ENCODE results near the gene DTNBP1. TPM values are rescaled to one million over a fixed set of nuclear protein-coding genes. Genes with fewer than 3 reads are reported as not detected.

DTNBP1 gene
- total RNA-seq, 1 experiment from 2014 or later, result 20.7 TPM

- Histone ChIP-seq H3K4me1 (no peaks in the 10 kb centered on the region), H3K36me3 (ENCODE audit: control insufficient read depth, insufficient read depth, low read length) (no peaks in the 10 kb centered on the region), H3K4me3 (ENCODE audit: low read depth, low read length) (no peak overlapping the region), H3K27me3 (replicated peaks; ENCODE audit: control insufficient read depth, insufficient read depth, low read length) (no peaks in the 10 kb centered on the region), H3K9me3 (no peaks in the 10 kb centered on the region)
- no peaks in the 10 kb centered on the region for H3K9me3 Mint-ChIP-seq (ENCODE audit: unreplicated experiment)
- ChIA-PET POLR2A (no interaction called here), CTCF (no interaction called here)
- H3K27me3 Mint-ChIP-seq (ENCODE audit: insufficient read depth, unreplicated experiment), result no peaks in the 10 kb centered on the region
- BruUV-seq (replicated peaks), result no TSS peak
- no peaks in the 10 kb centered on the region for H3K36me3 Mint-ChIP-seq (ENCODE audit: insufficient read depth, unreplicated experiment)
- peaks cover 21% of the 10 kb centered on the region for H3K4me1 Mint-ChIP-seq (ENCODE audit: low read depth, unreplicated experiment)
- no peak for DNase-seq
- H3K4me3 Mint-ChIP-seq (ENCODE audit: unreplicated experiment), result no peak overlapping the region
- TF ChIP-seq, protein P1, sequence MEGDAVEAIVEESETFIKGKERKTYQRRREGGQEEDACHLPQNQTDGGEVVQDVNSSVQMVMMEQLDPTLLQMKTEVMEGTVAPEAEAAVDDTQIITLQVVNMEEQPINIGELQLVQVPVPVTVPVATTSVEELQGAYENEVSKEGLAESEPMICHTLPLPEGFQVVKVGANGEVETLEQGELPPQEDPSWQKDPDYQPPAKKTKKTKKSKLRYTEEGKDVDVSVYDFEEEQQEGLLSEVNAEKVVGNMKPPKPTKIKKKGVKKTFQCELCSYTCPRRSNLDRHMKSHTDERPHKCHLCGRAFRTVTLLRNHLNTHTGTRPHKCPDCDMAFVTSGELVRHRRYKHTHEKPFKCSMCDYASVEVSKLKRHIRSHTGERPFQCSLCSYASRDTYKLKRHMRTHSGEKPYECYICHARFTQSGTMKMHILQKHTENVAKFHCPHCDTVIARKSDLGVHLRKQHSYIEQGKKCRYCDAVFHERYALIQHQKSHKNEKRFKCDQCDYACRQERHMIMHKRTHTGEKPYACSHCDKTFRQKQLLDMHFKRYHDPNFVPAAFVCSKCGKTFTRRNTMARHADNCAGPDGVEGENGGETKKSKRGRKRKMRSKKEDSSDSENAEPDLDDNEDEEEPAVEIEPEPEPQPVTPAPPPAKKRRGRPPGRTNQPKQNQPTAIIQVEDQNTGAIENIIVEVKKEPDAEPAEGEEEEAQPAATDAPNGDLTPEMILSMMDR (IDR thresholded peaks at IDR 0.05; ENCODE audit: insufficient read depth in 1 of 2, low read depth in 1 of 2, low read length in 1 of 2, severe bottlenecking in 1 of 2, unreplicated experiment in 1 of 2), result no peak
- intact Hi-C loops (cut with micrococcal nuclease; ENCODE audit: unreplicated experiment), result no loop called here
- no peak overlapping the region for H3K27ac Mint-ChIP-seq (ENCODE audit: unreplicated experiment)
These were observed 85.7 kb downstream of the DTNBP1 start for GRCh38 chr6:15577106-15577505.

GRCh38 chr6:15575357-15576033 is 87.3 kb downstream of the DTNBP1 start:
- POLR2A ChIA-PET, result no interaction called here
- no peak for DNase-seq
- H3K9me3 ChIP-seq, result no peaks in the 10 kb centered on the region
- Mint-ChIP-seq H3K27ac (ENCODE audit: unreplicated experiment) (no peak overlapping the region), H3K27me3 (ENCODE audit: insufficient read depth, unreplicated experiment) (no peaks in the 10 kb centered on the region), H3K9me3 (ENCODE audit: unreplicated experiment) (no peaks in the 10 kb centered on the region), H3K4me3 (ENCODE audit: unreplicated experiment) (no peak overlapping the region), H3K4me1 (ENCODE audit: low read depth, unreplicated experiment) (peaks cover 21% of the 10 kb centered on the region), H3K36me3 (ENCODE audit: insufficient read depth, unreplicated experiment) (no peaks in the 10 kb centered on the region)
- TF ChIP-seq, protein P1 (IDR thresholded peaks at IDR 0.05; ENCODE audit: insufficient read depth in 1 of 2, low read depth in 1 of 2, low read length in 1 of 2, severe bottlenecking in 1 of 2, unreplicated experiment in 1 of 2), result no peak
- no peak overlapping the region for H3K4me3 ChIP-seq (ENCODE audit: low read depth, low read length)
- no peaks in the 10 kb centered on the region for H3K36me3 ChIP-seq (ENCODE audit: control insufficient read depth, insufficient read depth, low read length)
- intact Hi-C loops (cut with micrococcal nuclease; ENCODE audit: unreplicated experiment), result no loop called here
- CTCF ChIA-PET, result no interaction called here
- BruUV-seq (replicated peaks), result no TSS peak
- H3K4me1 ChIP-seq, result no peaks in the 10 kb centered on the region
- no peaks in the 10 kb centered on the region for H3K27me3 ChIP-seq (replicated peaks; ENCODE audit: control insufficient read depth, insufficient read depth, low read length)

GRCh38 chr6:15574486-15574885 is 88.3 kb downstream of the DTNBP1 start:
- no peak overlapping the region for H3K4me3 Mint-ChIP-seq (ENCODE audit: unreplicated experiment)
- Histone ChIP-seq H3K9me3 (no peaks in the 10 kb centered on the region), H3K4me1 (no peaks in the 10 kb centered on the region), H3K27me3 (replicated peaks; ENCODE audit: control insufficient read depth, insufficient read depth, low read length) (no peaks in the 10 kb centered on the region), H3K4me3 (ENCODE audit: low read depth, low read length) (no peak overlapping the region), H3K36me3 (ENCODE audit: control insufficient read depth, insufficient read depth, low read length) (no peaks in the 10 kb centered on the region)
- BruUV-seq (replicated peaks), result no TSS peak
- intact Hi-C loops (cut with micrococcal nuclease; ENCODE audit: unreplicated experiment), result no loop called here
- no peaks in the 10 kb centered on the region for H3K27me3 Mint-ChIP-seq (ENCODE audit: insufficient read depth, unreplicated experiment)
- ChIA-PET CTCF (no interaction called here), POLR2A (no interaction called here)
- no peak for DNase-seq
- no peaks in the 10 kb centered on the region for H3K9me3 Mint-ChIP-seq (ENCODE audit: unreplicated experiment)
- H3K27ac Mint-ChIP-seq (ENCODE audit: unreplicated experiment), result no peak overlapping the region
- TF ChIP-seq, protein P1 (IDR thresholded peaks at IDR 0.05; ENCODE audit: insufficient read depth in 1 of 2, low read depth in 1 of 2, low read length in 1 of 2, severe bottlenecking in 1 of 2, unreplicated experiment in 1 of 2), result no peak
- H3K4me1 Mint-ChIP-seq (ENCODE audit: low read depth, unreplicated experiment), result peaks cover 26% of the 10 kb centered on the region
- H3K36me3 Mint-ChIP-seq (ENCODE audit: insufficient read depth, unreplicated experiment), result no peaks in the 10 kb centered on the region

Data from Caco-2 (cell line).